Activated T-helper 2 cell treated with anti-CD3 and anti-CD28 coated beads, Interferon-gamma antibody, Interleukin-2, Interleukin-4, amounts not matched to agents 10 μg/mL and 5 μg/mL and 100 μg/mL, durations not matched to agents 14 hours and 24 hours and 36 hours (primary cell): ENCODE measurements around the gene SUGCT. TPM values are rescaled to one million over a fixed set of nuclear protein-coding genes. Genes with fewer than 3 reads are reported as not detected.
"Not testable (repeated sequence)": the region's sequence is repeated elsewhere in the genome, so short reads cannot be mapped to it uniquely, and the experiment has no call there.

Source experiments
- DNase-seq: peaks from one replicate; pipeline ENCODE4 v3.0.0; 2021; ENCODE audit warnings: low spot score
- H3K27ac Mint-ChIP-seq: one replicate; pipeline ENCODE4 v1.8.0; 2021; ENCODE audit warnings: mixed read lengths
- H3K27me3 Mint-ChIP-seq: one replicate; pipeline ENCODE4 v1.8.0; 2021; ENCODE audit warnings: low read depth, mixed read lengths
- H3K36me3 Mint-ChIP-seq: one replicate; pipeline ENCODE4 v1.8.0; 2021; ENCODE audit warnings: low read depth, mixed read lengths
- H3K4me1 Mint-ChIP-seq: one replicate; pipeline ENCODE4 v1.8.0; 2021; ENCODE audit warnings: low read depth, mixed read lengths
- H3K4me3 Mint-ChIP-seq: one replicate; pipeline ENCODE4 v1.8.0; 2021; ENCODE audit warnings: low read depth, mild to moderate bottlenecking, moderate library complexity, mixed read lengths
- H3K9me3 Mint-ChIP-seq: one replicate; pipeline ENCODE4 v1.8.0; 2021; ENCODE audit warnings: mixed read lengths
- intact Hi-C: fragments of 100-400 bp; cut with micrococcal nuclease; formaldehyde crosslinking; loops from one replicate; pipeline ENCODE4 v1.15.1; 2023
- total RNA-seq: library from RNA; stranded (reverse); gene quantifications from 2 replicates; pipeline ENCODE4 v1.2.3, GENCODE V29; 2022

Gene SUGCT
- total RNA-seq, 1 donor from 2014 or later: 0.43 TPM

DNA sequence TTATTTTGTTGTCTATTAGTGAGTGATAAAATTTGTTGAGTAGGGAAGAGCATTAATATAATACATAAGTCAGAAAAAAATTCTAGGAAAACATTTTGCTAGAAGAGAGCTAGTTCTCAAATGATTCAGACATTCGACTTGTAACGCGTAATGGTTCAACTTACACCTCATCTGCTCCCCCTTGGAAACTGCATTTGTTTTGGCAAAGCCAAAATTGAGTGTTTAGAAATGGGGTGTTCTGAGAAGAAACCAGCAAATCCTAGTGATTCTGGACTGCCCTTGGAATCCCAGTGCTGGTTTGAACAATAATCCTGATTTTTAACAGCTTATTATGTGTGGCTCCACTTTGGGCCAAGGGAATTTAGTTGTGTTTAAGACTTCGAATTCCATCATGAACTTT, 475.7 kb downstream of the SUGCT start:
- DNase-seq: no peak
- intact Hi-C loops: no loop called here
- Mint-ChIP-seq H3K4me3 (no peak overlapping the region), H3K4me1 (peaks cover 1% of the 10 kb centered on the region), H3K27me3 (peaks cover 3% of the 10 kb centered on the region), H3K27ac (no peak overlapping the region), H3K36me3 (no peaks in the 10 kb centered on the region), H3K9me3 (no peaks in the 10 kb centered on the region)

DNA sequence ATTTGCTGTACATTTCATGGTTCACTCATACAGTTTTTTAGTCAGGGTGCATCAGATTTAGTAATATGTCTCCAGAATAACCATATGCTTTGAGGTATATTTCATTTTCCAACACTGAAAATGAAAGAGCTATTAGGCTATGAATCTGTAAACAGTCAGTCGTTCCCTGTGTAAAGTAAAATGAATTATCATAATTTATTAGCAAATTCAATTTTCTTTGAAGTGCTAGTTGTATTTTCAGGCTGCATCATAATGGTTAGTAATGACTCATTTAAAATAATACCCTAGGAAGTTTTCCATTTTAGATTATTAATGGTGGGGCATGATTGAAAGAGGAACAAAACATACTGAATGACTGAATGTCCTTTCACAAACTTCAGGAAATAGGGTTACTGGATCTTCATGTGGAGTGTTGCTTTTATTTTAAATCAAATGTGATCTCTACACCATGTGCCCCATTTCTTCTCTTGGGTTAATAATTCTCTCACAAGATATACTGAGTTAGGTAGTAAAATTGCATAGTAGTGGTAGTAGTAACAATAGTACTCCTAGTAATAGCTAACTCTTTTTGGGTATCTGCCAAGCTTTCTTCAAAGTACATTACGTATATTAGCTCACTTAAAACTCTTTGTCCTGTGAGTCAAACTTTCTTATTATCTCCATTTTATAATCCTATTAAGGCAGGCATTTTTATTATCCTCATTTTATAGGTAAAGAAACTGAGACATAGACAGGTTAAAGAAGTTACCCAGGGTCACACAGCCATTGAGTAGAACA, 476.5 kb downstream of the SUGCT start:
- Mint-ChIP-seq H3K4me1 (no peaks in the 10 kb centered on the region), H3K27ac (no peak overlapping the region), H3K27me3 (no peaks in the 10 kb centered on the region), H3K4me3 (no peak overlapping the region), H3K36me3 (no peaks in the 10 kb centered on the region), H3K9me3 (no peaks in the 10 kb centered on the region)
- intact Hi-C loops: no loop called here
- no peak for DNase-seq

GRCh38 chr7:40612298-40612697, 477.5 kb downstream of the SUGCT start:
- Mint-ChIP-seq H3K4me1 (no peaks in the 10 kb centered on the region), H3K4me3 (no peak overlapping the region), H3K36me3 (no peaks in the 10 kb centered on the region), H3K27ac (no peak overlapping the region), H3K9me3 (no peaks in the 10 kb centered on the region), H3K27me3 (no peaks in the 10 kb centered on the region)
- DNase-seq: no peak
- intact Hi-C loops: no loop called here

DNA sequence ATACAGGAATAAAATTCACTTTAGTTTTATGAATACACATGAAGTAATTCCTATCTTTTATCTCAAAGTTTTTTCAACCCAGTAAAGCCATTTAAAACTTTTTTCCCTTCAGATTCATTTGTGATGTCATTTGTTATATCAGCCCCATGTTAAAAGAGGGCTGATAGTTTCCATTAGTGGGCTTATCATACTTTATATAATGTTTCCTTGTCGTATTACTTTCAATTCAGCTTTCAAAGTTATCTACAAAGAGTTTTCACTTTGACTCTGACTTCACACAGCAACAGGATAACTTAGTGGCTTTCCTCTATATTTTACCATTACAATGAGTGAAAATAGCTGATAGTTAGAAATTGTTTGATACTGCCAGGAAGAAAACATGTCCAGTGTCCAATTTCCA, 484.8 kb downstream of the SUGCT start:
- no peaks in the 10 kb centered on the region for H3K4me1 Mint-ChIP-seq
- H3K9me3 Mint-ChIP-seq: no peaks in the 10 kb centered on the region
- DNase-seq: no peak
- H3K27me3 Mint-ChIP-seq: no peaks in the 10 kb centered on the region
- no peaks in the 10 kb centered on the region for H3K36me3 Mint-ChIP-seq
- no peak overlapping the region for H3K4me3 Mint-ChIP-seq
- intact Hi-C loops: no loop called here
- no peak overlapping the region for H3K27ac Mint-ChIP-seq

DNA sequence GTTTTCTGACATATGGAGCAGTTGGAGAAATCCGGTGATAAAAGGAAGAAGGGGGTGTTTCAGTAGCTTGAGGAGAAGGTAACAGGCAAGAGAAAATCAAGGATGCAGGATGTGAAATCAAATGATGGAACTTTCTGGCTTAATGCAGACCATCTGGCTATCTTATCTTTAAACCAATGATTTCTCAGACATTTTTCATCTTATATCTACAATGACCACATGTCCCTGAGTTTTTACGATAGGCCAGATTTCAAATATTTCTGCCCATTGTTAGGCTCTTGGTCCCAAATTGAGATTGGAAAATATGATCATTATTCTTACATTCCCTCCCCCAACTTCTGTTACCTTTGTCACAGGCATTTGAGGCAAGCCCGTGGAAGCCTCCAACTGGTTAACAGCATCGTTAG, 486.8 kb downstream of the SUGCT start:
- intact Hi-C loops: no loop called here
- Mint-ChIP-seq H3K27ac (no peak overlapping the region), H3K27me3 (no peaks in the 10 kb centered on the region), H3K9me3 (no peaks in the 10 kb centered on the region), H3K36me3 (no peaks in the 10 kb centered on the region), H3K4me3 (no peak overlapping the region), H3K4me1 (no peaks in the 10 kb centered on the region)
- no peak for DNase-seq

- H3K36me3 Mint-ChIP-seq: no peaks in the 10 kb centered on the region
- H3K27ac Mint-ChIP-seq: no peak overlapping the region
- peaks cover 4% of the 10 kb centered on the region for H3K4me1 Mint-ChIP-seq
- no peaks in the 10 kb centered on the region for H3K9me3 Mint-ChIP-seq
- DNase-seq: no peak
- intact Hi-C loops: no loop called here
- H3K27me3 Mint-ChIP-seq: no peaks in the 10 kb centered on the region
- no peak overlapping the region for H3K4me3 Mint-ChIP-seq
Observed at GRCh38 chr7:40622941-40623501, 488.2 kb downstream of the SUGCT start.

GRCh38 chr7:40623863-40624262, 489.1 kb downstream of the SUGCT start:
- Mint-ChIP-seq H3K4me1 (peaks cover 4% of the 10 kb centered on the region), H3K4me3 (no peak overlapping the region), H3K9me3 (no peaks in the 10 kb centered on the region), H3K27ac (no peak overlapping the region), H3K27me3 (no peaks in the 10 kb centered on the region), H3K36me3 (no peaks in the 10 kb centered on the region)
- no peak for DNase-seq
- intact Hi-C loops: no loop called here

- H3K9me3 Mint-ChIP-seq, H3K4me3 Mint-ChIP-seq, H3K36me3 Mint-ChIP-seq, DNase-seq, H3K27ac Mint-ChIP-seq, H3K27me3 Mint-ChIP-seq, intact Hi-C loops, H3K4me1 Mint-ChIP-seq: not testable (repeated sequence)
Observed at GRCh38 chr7:40627361-40627760, 492.6 kb downstream of the SUGCT start.

DNA sequence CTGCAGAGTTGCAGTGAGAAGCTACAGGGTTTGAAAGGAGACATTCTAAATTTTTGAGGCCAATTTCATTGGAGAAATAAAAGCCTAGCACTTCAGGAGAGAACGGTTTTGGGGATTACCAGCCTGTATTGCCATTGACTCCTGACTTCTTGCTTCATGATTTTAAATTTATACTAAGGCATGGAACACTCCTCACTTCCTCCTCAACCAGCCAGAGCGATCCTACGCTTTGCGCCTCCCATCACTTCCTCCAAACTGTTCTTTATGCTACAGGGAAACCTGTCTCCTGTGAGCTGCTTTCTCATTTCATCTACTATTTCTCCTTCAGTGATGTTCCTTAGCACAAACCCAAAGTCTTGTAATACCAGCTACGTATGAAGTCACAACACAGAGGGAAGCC, 495.1 kb downstream of the SUGCT start:
- Mint-ChIP-seq H3K4me3 (no peak overlapping the region), H3K4me1 (peaks cover 4% of the 10 kb centered on the region), H3K9me3 (no peaks in the 10 kb centered on the region), H3K36me3 (no peaks in the 10 kb centered on the region), H3K27ac (no peak overlapping the region), H3K27me3 (no peaks in the 10 kb centered on the region)
- DNase-seq: no peak
- intact Hi-C loops: no loop called here

- intact Hi-C loops: no loop called here
- H3K36me3 Mint-ChIP-seq: no peaks in the 10 kb centered on the region
- no peaks in the 10 kb centered on the region for H3K9me3 Mint-ChIP-seq
- no peak for DNase-seq
- H3K27me3 Mint-ChIP-seq: peaks cover 6% of the 10 kb centered on the region
- no peak overlapping the region for H3K4me3 Mint-ChIP-seq
- no peaks in the 10 kb centered on the region for H3K4me1 Mint-ChIP-seq
- H3K27ac Mint-ChIP-seq: no peak overlapping the region
Observed at GRCh38 chr7:40634118-40634517, 499.3 kb downstream of the SUGCT start.

GRCh38 chr7:40638545-40639320, 503.9 kb downstream of the SUGCT start:
- intact Hi-C loops: no loop called here
- no peak overlapping the region for H3K27ac Mint-ChIP-seq
- H3K36me3 Mint-ChIP-seq: no peaks in the 10 kb centered on the region
- no peak for DNase-seq
- H3K4me1 Mint-ChIP-seq: no peaks in the 10 kb centered on the region
- no peak overlapping the region for H3K4me3 Mint-ChIP-seq
- H3K27me3 Mint-ChIP-seq: peaks cover 12% of the 10 kb centered on the region
- H3K9me3 Mint-ChIP-seq: no peaks in the 10 kb centered on the region

DNA sequence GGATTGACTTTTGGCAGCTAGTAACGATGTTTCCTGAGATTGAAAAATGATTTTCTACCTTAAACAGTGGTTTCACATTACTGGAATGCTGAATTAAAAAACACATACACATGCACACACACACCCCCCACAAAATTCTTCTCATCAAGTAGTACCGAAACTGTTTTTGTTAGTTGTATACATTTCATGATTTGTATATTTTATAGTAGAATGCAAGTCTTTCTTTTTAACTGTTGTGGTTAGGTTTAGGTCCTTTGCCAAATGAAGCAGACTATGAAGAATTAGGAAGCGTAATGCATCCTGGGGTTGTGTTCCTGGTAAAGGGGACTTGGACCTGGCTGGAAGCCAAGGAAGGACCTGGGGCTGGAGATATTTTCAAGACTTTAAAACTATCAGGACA, 505.8 kb downstream of the SUGCT start:
- Mint-ChIP-seq H3K4me3 (no peak overlapping the region), H3K9me3 (no peaks in the 10 kb centered on the region), H3K27ac (no peak overlapping the region), H3K4me1 (peaks cover 5% of the 10 kb centered on the region), H3K27me3 (peaks cover 14% of the 10 kb centered on the region), H3K36me3 (no peaks in the 10 kb centered on the region)
- intact Hi-C loops: no loop called here
- no peak for DNase-seq

DNA sequence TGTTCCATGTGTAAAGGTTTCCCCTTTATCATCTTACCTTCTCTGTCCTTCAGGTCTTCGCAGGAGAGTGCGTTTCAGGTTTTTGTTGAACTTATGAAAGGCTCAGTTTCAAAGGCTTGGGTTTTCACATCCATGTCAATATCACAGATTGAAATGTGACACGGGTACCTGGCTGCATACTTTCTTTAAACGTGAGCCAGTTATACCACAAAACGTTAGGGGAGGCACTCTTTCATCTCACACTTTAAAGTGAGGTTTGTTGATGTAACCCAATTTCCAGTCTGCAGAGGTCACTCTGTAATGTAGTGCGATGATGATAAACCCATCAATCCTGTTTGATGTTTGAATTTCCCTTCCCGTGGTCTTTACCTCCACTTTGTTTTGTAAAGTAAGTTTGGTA, 506.9 kb downstream of the SUGCT start:
- intact Hi-C loops: no loop called here
- no peak for DNase-seq
- Mint-ChIP-seq H3K27me3 (peaks cover 14% of the 10 kb centered on the region), H3K4me1 (peaks cover 5% of the 10 kb centered on the region), H3K4me3 (no peak overlapping the region), H3K9me3 (no peaks in the 10 kb centered on the region), H3K36me3 (no peaks in the 10 kb centered on the region), H3K27ac (no peak overlapping the region)
